ENCODE results near the gene ITPR1. TPM values are rescaled to one million over a fixed set of nuclear protein-coding genes. Genes with fewer than 3 reads are reported as not detected.

Gene ITPR1
- total and polyA plus RNA-seq, 2 experiments from 2014 or later: 6.8 to 21.0 TPM

DNA sequence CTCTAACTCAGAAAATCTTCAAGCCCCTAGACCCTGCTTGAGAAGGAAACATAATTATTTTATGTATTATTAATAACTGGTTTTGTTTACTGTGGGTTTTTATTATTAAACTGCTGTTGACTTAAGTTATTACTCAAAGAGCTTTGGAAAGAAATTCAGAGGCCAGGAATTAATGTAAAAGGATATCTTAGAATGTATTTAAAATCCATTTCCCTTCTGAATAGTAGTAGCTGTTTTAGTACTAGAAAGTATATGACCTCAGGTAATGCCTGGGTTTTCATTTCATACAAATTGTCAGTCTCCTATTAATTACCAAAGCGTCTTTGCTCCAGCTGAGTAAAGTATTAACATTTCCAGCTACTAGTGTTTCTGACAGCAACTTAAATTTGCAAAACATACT lies 223.1 kb downstream of the ITPR1 start:
- Histone ChIP-seq H3K9me2 (ENCODE audit: insufficient read depth) (no peaks in the 10 kb centered on the region), H3F3A (replicated peaks; ENCODE audit: low read depth) (no peaks in the 10 kb centered on the region), H3K4me3 (no peak overlapping the region), H3K27ac (ENCODE audit: low read depth) (no peak overlapping the region), H3K36me3 (ENCODE audit: insufficient read depth) (no peaks in the 10 kb centered on the region), H3K27me3 (ENCODE audit: insufficient read depth) (no peaks in the 10 kb centered on the region), H3K4me1 (ENCODE audit: insufficient read depth) (peaks cover 30% of the 10 kb centered on the region), H4K20me1 (replicated peaks; ENCODE audit: insufficient read depth) (no peaks in the 10 kb centered on the region), H3K4me2 (no peak overlapping the region), H3K79me2 (replicated peaks; ENCODE audit: insufficient read depth) (no peaks in the 10 kb centered on the region), H2AFZ (no peak overlapping the region)
- DNase-seq (ENCODE audit: low spot score) (no peak), ATAC-seq (no peak)
- TF ChIP-seq, protein P1, sequence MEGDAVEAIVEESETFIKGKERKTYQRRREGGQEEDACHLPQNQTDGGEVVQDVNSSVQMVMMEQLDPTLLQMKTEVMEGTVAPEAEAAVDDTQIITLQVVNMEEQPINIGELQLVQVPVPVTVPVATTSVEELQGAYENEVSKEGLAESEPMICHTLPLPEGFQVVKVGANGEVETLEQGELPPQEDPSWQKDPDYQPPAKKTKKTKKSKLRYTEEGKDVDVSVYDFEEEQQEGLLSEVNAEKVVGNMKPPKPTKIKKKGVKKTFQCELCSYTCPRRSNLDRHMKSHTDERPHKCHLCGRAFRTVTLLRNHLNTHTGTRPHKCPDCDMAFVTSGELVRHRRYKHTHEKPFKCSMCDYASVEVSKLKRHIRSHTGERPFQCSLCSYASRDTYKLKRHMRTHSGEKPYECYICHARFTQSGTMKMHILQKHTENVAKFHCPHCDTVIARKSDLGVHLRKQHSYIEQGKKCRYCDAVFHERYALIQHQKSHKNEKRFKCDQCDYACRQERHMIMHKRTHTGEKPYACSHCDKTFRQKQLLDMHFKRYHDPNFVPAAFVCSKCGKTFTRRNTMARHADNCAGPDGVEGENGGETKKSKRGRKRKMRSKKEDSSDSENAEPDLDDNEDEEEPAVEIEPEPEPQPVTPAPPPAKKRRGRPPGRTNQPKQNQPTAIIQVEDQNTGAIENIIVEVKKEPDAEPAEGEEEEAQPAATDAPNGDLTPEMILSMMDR (conservative IDR thresholded peaks at IDR 0.05; ENCODE audit: low read depth in 2 of 2): no peak
- TF ChIP-seq CREB1 (CRISPR knock-in tag; IDR thresholded peaks at IDR 0.05; ENCODE audit: low read depth) (no peak), ZNF114 (CRISPR knock-in tag; IDR thresholded peaks at IDR 0.05) (no peak), POLR2AphosphoS5 (IDR thresholded peaks at IDR 0.05; ENCODE audit: low read depth) (no peak), EZH2 (IDR thresholded peaks at IDR 0.05; ENCODE audit: low read depth, unreplicated experiment) (no peak), EZH2phosphoT487 (IDR thresholded peaks at IDR 0.05; ENCODE audit: unreplicated experiment) (no peak)
- TF ChIP-seq, protein P2, sequence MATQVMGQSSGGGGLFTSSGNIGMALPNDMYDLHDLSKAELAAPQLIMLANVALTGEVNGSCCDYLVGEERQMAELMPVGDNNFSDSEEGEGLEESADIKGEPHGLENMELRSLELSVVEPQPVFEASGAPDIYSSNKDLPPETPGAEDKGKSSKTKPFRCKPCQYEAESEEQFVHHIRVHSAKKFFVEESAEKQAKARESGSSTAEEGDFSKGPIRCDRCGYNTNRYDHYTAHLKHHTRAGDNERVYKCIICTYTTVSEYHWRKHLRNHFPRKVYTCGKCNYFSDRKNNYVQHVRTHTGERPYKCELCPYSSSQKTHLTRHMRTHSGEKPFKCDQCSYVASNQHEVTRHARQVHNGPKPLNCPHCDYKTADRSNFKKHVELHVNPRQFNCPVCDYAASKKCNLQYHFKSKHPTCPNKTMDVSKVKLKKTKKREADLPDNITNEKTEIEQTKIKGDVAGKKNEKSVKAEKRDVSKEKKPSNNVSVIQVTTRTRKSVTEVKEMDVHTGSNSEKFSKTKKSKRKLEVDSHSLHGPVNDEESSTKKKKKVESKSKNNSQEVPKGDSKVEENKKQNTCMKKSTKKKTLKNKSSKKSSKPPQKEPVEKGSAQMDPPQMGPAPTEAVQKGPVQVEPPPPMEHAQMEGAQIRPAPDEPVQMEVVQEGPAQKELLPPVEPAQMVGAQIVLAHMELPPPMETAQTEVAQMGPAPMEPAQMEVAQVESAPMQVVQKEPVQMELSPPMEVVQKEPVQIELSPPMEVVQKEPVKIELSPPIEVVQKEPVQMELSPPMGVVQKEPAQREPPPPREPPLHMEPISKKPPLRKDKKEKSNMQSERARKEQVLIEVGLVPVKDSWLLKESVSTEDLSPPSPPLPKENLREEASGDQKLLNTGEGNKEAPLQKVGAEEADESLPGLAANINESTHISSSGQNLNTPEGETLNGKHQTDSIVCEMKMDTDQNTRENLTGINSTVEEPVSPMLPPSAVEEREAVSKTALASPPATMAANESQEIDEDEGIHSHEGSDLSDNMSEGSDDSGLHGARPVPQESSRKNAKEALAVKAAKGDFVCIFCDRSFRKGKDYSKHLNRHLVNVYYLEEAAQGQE (IDR thresholded peaks at IDR 0.05; ENCODE audit: unreplicated experiment): no peak
- H3K36me3 Mint-ChIP-seq (ENCODE audit: low read depth): no peaks in the 10 kb centered on the region
- peaks cover 36% of the 10 kb centered on the region for H3K4me1 Mint-ChIP-seq
- peaks cover 3% of the 10 kb centered on the region for H3K27me3 Mint-ChIP-seq (ENCODE audit: insufficient read depth, low read depth, poor library complexity)
- no peaks in the 10 kb centered on the region for H3K9me3 Mint-ChIP-seq
- no peak overlapping the region for H3K4me3 Mint-ChIP-seq
- H3K27ac Mint-ChIP-seq: no peak overlapping the region

DNA sequence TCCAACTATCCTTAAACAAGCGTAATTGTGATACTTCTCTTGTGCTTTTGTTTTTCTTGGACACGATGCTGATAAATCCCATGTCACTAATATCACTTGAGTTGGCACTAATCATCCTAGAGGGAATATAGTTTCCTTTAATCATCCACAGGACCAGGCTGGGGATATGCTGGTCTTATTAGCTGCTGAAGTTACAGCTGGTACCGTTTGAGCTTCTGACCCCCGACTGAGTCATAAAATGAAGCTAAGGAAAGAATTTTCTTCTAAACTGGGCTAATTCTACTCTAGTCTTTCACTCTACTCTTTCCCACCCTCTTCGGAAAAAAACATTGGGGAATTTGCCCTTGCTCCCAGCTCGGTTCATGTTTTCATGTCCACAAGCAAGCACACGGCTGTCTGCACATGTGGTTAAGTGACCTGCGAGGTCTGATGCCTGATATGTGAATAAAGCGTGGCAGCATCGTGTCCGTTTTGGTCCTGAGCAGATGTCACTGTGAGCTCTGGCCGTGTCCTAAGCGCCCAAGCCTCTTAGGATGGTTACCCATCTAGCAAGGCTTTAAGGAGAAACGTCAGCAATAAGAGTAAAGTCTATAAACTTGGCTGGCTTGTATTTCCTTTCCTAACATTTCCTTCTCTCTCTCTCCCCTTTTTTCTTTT lies 223.7 kb downstream of the ITPR1 start:
- no peak for DNase-seq (ENCODE audit: low spot score)
- no peaks in the 10 kb centered on the region for H3K27me3 ChIP-seq (ENCODE audit: insufficient read depth)
- Mint-ChIP-seq H3K27me3 (ENCODE audit: insufficient read depth, low read depth, poor library complexity) (peaks cover 3% of the 10 kb centered on the region), H3K4me1 (peaks cover 37% of the 10 kb centered on the region), H3K4me3 (no peak overlapping the region), H3K9me3 (no peaks in the 10 kb centered on the region), H3K36me3 (ENCODE audit: low read depth) (no peaks in the 10 kb centered on the region), H3K27ac (no peak overlapping the region)
- H3K9me2 ChIP-seq (ENCODE audit: insufficient read depth): no peaks in the 10 kb centered on the region
- no peak overlapping the region for H2AFZ ChIP-seq
- H3K4me1 ChIP-seq (ENCODE audit: insufficient read depth): peaks cover 31% of the 10 kb centered on the region
- H3K79me2 ChIP-seq (replicated peaks; ENCODE audit: insufficient read depth): no peaks in the 10 kb centered on the region
- no peak overlapping the region for H3K27ac ChIP-seq (ENCODE audit: low read depth)
- no peak overlapping the region for H3K4me3 ChIP-seq
- no peak overlapping the region for H3K4me2 ChIP-seq
- H4K20me1 ChIP-seq (replicated peaks; ENCODE audit: insufficient read depth): no peaks in the 10 kb centered on the region
- H3K36me3 ChIP-seq (ENCODE audit: insufficient read depth): no peaks in the 10 kb centered on the region
- no peaks in the 10 kb centered on the region for H3F3A ChIP-seq (replicated peaks; ENCODE audit: low read depth)
- ATAC-seq: no peak
- TF ChIP-seq, protein P2 (IDR thresholded peaks at IDR 0.05; ENCODE audit: unreplicated experiment): no peak
- TF ChIP-seq CREB1 (CRISPR knock-in tag; IDR thresholded peaks at IDR 0.05; ENCODE audit: low read depth) (no peak), STAT1 (IDR thresholded peaks at IDR 0.05; ENCODE audit: unreplicated experiment) (no peak), JUNB (IDR thresholded peaks at IDR 0.05; ENCODE audit: unreplicated experiment) (no peak), EZH2 (IDR thresholded peaks at IDR 0.05; ENCODE audit: low read depth, unreplicated experiment) (no peak), NANOG (IDR thresholded peaks at IDR 0.05; ENCODE audit: borderline replicate concordance) (no peak)
- TF ChIP-seq, protein P3, sequence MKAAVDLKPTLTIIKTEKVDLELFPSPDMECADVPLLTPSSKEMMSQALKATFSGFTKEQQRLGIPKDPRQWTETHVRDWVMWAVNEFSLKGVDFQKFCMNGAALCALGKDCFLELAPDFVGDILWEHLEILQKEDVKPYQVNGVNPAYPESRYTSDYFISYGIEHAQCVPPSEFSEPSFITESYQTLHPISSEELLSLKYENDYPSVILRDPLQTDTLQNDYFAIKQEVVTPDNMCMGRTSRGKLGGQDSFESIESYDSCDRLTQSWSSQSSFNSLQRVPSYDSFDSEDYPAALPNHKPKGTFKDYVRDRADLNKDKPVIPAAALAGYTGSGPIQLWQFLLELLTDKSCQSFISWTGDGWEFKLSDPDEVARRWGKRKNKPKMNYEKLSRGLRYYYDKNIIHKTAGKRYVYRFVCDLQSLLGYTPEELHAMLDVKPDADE (IDR thresholded peaks at IDR 0.05): no peak
- TF ChIP-seq, protein P1 (conservative IDR thresholded peaks at IDR 0.05; ENCODE audit: low read depth in 2 of 2): no peak

Data from GM23338 (cell line).